Astrocyte (in vitro differentiated cells and primary cell): ENCODE results near the gene SYTL3. TPM values are rescaled to one million over a fixed set of nuclear protein-coding genes. Genes with fewer than 3 reads are reported as not detected.

ENCODE experiments used
- DNase-seq: peaks from one replicate; pipeline ENCODE4 v3.0.0-alpha.2; 2010; ENCODE audit warnings: low read depth
- FAIRE-seq: peaks from 2 replicates; lab custom pipeline; 2011; peaks lifted over from hg19 to GRCh38; lab: Jason Lieb, UNC
- H2AFZ ChIP-seq: 2 replicates; pipeline ENCODE4 v1.6.0; 2012; ENCODE audit warnings: low read depth, low read length, inconsistent platforms
- H3K27ac ChIP-seq: 2 replicates; pipeline ENCODE4 v1.5.1; 2011; ENCODE audit warnings: low read depth, low read length, inconsistent platforms
- H3K27me3 ChIP-seq: 2 replicates; pipeline ENCODE4 v1.6.0; 2011; ENCODE audit warnings: low read length, inconsistent platforms; ENCODE audit not compliant: insufficient read depth
- H3K36me3 ChIP-seq: 2 replicates; pipeline ENCODE4 v1.5.1; 2011; ENCODE audit warnings: low read length, inconsistent platforms; ENCODE audit not compliant: insufficient read depth
- H3K4me1 ChIP-seq: 2 replicates; pipeline ENCODE4 v1.5.1; 2011; ENCODE audit warnings: low read length, inconsistent platforms; ENCODE audit not compliant: insufficient read depth
- H3K4me2 ChIP-seq: 2 replicates; pipeline ENCODE4 v1.6.0; 2012; ENCODE audit warnings: low read length, inconsistent platforms
- H3K4me3 ChIP-seq: 2 replicates; pipeline ENCODE4 v1.5.1; 2011; ENCODE audit warnings: low read depth, mild to moderate bottlenecking, low read length, inconsistent platforms; ENCODE audit not compliant: insufficient read depth
- H3K79me2 ChIP-seq: 2 replicates; pipeline ENCODE4 v1.6.0; 2012; ENCODE audit warnings: mild to moderate bottlenecking, low read length, inconsistent platforms; ENCODE audit not compliant: insufficient read depth
- H3K9ac ChIP-seq: 2 replicates; pipeline ENCODE4 v1.6.0; 2012; ENCODE audit warnings: mild to moderate bottlenecking, low read length, inconsistent platforms
- H3K9me3 ChIP-seq: 2 replicates; pipeline ENCODE4 v1.5.1; 2012; ENCODE audit warnings: low read depth, mild to moderate bottlenecking, low read length, inconsistent platforms; ENCODE audit not compliant: insufficient read depth
- H4K20me1 ChIP-seq: 2 replicates; pipeline ENCODE4 v1.6.0; 2012; ENCODE audit warnings: low read length, inconsistent platforms; ENCODE audit not compliant: insufficient read depth
- H3K27ac Mint-ChIP-seq: one replicate; pipeline ENCODE4 v1.8.0; 2021; ENCODE audit warnings: mild to moderate bottlenecking, mixed read lengths; ENCODE audit not compliant: unreplicated experiment
- H3K27me3 Mint-ChIP-seq: one replicate; pipeline ENCODE4 v1.8.0; 2021; ENCODE audit warnings: low read depth, mixed read lengths; ENCODE audit not compliant: unreplicated experiment
- H3K36me3 Mint-ChIP-seq: one replicate; pipeline ENCODE4 v1.8.0; 2021; ENCODE audit warnings: low read depth, mixed read lengths; ENCODE audit not compliant: unreplicated experiment
- H3K4me1 Mint-ChIP-seq: one replicate; pipeline ENCODE4 v1.8.0; 2021; ENCODE audit warnings: low read depth, mixed read lengths; ENCODE audit not compliant: unreplicated experiment
- H3K4me3 Mint-ChIP-seq: one replicate; pipeline ENCODE4 v1.8.0; 2021; ENCODE audit warnings: mild to moderate bottlenecking, moderate library complexity, mixed read lengths; ENCODE audit not compliant: unreplicated experiment
- H3K9me3 Mint-ChIP-seq: one replicate; pipeline ENCODE4 v1.8.0; 2021; ENCODE audit warnings: mild to moderate bottlenecking, mixed read lengths; ENCODE audit not compliant: unreplicated experiment
- EZH2 ChIP-seq: IDR thresholded peaks from 2 replicates; pipeline ENCODE4 v1.6.1; 2012; ENCODE audit warnings: mild to moderate bottlenecking, low read length, inconsistent platforms; ENCODE audit not compliant: insufficient read depth
- total RNA-seq: library from RNA; stranded (reverse); gene quantifications from 2 replicates; pipeline ENCODE4 v1.2.1, GENCODE V29; 2021
- TF ChIP-seq, protein P1 (sequence below): IDR thresholded peaks from 2 replicates; pipeline ENCODE4 v1.5.1; 2011; ENCODE audit warnings: low read depth, mild to moderate bottlenecking, inconsistent platforms, low read length, moderate library complexity; ENCODE audit not compliant: insufficient read depth

SYTL3 gene
- total RNA-seq, 1 donor from 2014 or later: 1.2 TPM

DNA sequence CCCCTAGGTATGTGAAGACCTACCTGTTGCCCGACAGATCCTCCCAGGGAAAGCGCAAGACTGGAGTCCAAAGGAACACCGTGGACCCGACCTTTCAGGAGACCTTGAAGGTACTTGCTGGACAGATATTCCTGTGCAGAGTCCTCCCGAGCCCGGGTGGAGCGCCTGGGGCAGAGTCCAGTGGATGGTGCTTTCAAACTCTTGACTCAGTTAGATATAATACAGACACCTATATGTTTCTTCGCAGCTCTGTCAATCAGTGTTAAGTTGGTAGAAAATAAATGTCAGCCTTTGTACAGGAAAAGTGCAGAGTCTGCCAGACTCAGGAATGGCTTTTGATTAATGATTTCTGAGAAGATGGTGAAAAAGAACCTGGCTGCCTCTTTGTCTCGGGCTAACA, 102.1 kb downstream of the SYTL3 start:
- H4K20me1 ChIP-seq: no peaks in the 10 kb centered on the region
- H3K9me3 Mint-ChIP-seq: no peaks in the 10 kb centered on the region
- H3K9me3 ChIP-seq: no peaks in the 10 kb centered on the region
- no peaks in the 10 kb centered on the region for H3K27me3 ChIP-seq
- H3K27ac ChIP-seq: no peak overlapping the region
- no peak for TF ChIP-seq EZH2
- TF ChIP-seq, protein P1, sequence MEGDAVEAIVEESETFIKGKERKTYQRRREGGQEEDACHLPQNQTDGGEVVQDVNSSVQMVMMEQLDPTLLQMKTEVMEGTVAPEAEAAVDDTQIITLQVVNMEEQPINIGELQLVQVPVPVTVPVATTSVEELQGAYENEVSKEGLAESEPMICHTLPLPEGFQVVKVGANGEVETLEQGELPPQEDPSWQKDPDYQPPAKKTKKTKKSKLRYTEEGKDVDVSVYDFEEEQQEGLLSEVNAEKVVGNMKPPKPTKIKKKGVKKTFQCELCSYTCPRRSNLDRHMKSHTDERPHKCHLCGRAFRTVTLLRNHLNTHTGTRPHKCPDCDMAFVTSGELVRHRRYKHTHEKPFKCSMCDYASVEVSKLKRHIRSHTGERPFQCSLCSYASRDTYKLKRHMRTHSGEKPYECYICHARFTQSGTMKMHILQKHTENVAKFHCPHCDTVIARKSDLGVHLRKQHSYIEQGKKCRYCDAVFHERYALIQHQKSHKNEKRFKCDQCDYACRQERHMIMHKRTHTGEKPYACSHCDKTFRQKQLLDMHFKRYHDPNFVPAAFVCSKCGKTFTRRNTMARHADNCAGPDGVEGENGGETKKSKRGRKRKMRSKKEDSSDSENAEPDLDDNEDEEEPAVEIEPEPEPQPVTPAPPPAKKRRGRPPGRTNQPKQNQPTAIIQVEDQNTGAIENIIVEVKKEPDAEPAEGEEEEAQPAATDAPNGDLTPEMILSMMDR: no peak
- no peak overlapping the region for H2AFZ ChIP-seq
- no peak overlapping the region for H3K4me3 ChIP-seq
- no peaks in the 10 kb centered on the region for H3K4me1 Mint-ChIP-seq
- H3K36me3 Mint-ChIP-seq: no peaks in the 10 kb centered on the region
- H3K4me3 Mint-ChIP-seq: no peak overlapping the region
- DNase-seq: no peak
- H3K4me1 ChIP-seq: no peaks in the 10 kb centered on the region
- no peak overlapping the region for H3K4me2 ChIP-seq
- no peak for FAIRE-seq
- no peaks in the 10 kb centered on the region for H3K36me3 ChIP-seq
- no peak overlapping the region for H3K27ac Mint-ChIP-seq
- H3K27me3 Mint-ChIP-seq: peaks cover 22% of the 10 kb centered on the region
- no peak overlapping the region for H3K9ac ChIP-seq
- no peaks in the 10 kb centered on the region for H3K79me2 ChIP-seq

DNA sequence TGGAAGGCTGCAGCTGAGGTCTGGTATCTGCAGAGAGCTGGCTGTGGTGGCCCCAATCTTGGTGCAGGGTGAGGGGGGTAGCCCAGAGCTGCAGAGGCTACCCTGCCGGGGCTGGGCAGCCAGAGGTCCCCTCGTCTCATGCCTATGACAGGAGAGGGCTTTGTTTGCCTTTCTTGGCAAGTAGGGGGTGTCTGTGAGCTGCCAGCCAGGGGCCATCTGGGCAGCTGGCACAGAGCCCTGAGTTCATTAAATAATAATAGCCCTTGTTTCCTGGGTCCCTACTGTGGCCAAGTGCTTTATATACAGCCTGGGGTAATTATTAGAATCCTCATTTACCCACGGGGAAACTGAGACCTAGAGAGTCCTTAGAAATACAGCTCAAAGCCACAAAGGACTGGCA, 102.8 kb downstream of the SYTL3 start:
- H3K36me3 ChIP-seq: no peaks in the 10 kb centered on the region
- Mint-ChIP-seq H3K27me3 (peaks cover 24% of the 10 kb centered on the region), H3K27ac (no peak overlapping the region), H3K4me1 (no peaks in the 10 kb centered on the region), H3K4me3 (no peak overlapping the region), H3K36me3 (no peaks in the 10 kb centered on the region), H3K9me3 (no peaks in the 10 kb centered on the region)
- H3K4me2 ChIP-seq: no peak overlapping the region
- no peak overlapping the region for H3K27ac ChIP-seq
- H3K4me3 ChIP-seq: no peak overlapping the region
- H3K27me3 ChIP-seq: no peaks in the 10 kb centered on the region
- no peaks in the 10 kb centered on the region for H3K4me1 ChIP-seq
- DNase-seq: no peak
- TF ChIP-seq, protein P1: no peak
- no peak for TF ChIP-seq EZH2
- no peaks in the 10 kb centered on the region for H3K79me2 ChIP-seq
- no peak for FAIRE-seq
- no peak overlapping the region for H3K9ac ChIP-seq
- H2AFZ ChIP-seq: no peak overlapping the region
- H4K20me1 ChIP-seq: no peaks in the 10 kb centered on the region
- H3K9me3 ChIP-seq: no peaks in the 10 kb centered on the region

DNA sequence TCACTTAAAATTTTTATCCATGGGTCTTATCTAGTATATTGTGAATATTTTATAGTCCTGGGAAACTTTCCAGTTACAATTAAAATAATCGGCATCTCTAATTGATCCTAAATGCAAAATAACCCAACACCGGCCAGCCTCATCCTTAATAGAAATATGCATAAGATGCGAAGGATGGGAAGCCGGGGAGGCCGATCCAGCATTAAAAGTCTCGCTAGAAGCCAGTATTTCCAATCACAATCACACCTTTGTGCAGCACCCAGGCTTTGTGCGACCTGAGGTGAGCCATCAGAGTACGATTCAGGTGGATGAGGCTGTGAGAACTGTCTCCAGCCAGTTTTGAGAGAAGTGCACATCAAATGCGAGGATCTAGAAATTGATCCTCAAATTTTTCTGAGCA, 104.0 kb downstream of the SYTL3 start:
- no peaks in the 10 kb centered on the region for H4K20me1 ChIP-seq

More for the DNA sequence above, 104.0 kb downstream of the SYTL3 start:
- Histone ChIP-seq H3K27me3 (no peaks in the 10 kb centered on the region), H3K4me1 (no peaks in the 10 kb centered on the region), H3K36me3 (no peaks in the 10 kb centered on the region), H3K9me3 (no peaks in the 10 kb centered on the region), H3K79me2 (no peaks in the 10 kb centered on the region), H3K4me3 (no peak overlapping the region), H3K9ac (no peak overlapping the region), H3K27ac (no peak overlapping the region), H2AFZ (no peak overlapping the region), H3K4me2 (no peak overlapping the region)
- DNase-seq (no peak), FAIRE-seq (no peak)
- peaks cover 29% of the 10 kb centered on the region for H3K27me3 Mint-ChIP-seq
- no peak overlapping the region for H3K27ac Mint-ChIP-seq
- no peak overlapping the region for H3K4me3 Mint-ChIP-seq
- no peaks in the 10 kb centered on the region for H3K9me3 Mint-ChIP-seq
- no peaks in the 10 kb centered on the region for H3K4me1 Mint-ChIP-seq
- TF ChIP-seq, protein P1: no peak
- no peak for TF ChIP-seq EZH2
- H3K36me3 Mint-ChIP-seq: no peaks in the 10 kb centered on the region
